Vagina (tissue), 2 donors: ENCODE data around the gene BTAF1.

Experiments used
- CTCF ChIP-seq, 3 experiments: fragments of 450-650 bp in 2 of 3; fragments of 200-600 bp in 1 of 3; sonication (generic) in 1 of 3; IDR thresholded peaks; one replicate each; pipeline ENCODE4 v1.5.1; 2017 to 2019; ENCODE audit warnings: antibody characterized with exemption in 3 of 3, mild to moderate bottlenecking in 2 of 3, moderate library complexity in 2 of 3
- POLR2A ChIP-seq, 2 donors: fragments of 450-650 bp; IDR thresholded peaks; one replicate each; pipeline ENCODE4 v1.6.1; 2017; ENCODE audit warnings: antibody characterized with exemption in 2 of 2, mild to moderate bottlenecking in 2 of 2, moderate library complexity in 2 of 2

GRCh38 chr10:92047215-92047614, 123.6 kb downstream of the BTAF1 start:
- TF ChIP-seq CTCF (IDR thresholded peaks at IDR 0.05) (no peak), POLR2A (IDR thresholded peaks at IDR 0.05) (no peak)
